Measurements from ENCODE around the gene BTBD17. TPM values are rescaled to one million over a fixed set of nuclear protein-coding genes. Genes with fewer than 3 reads are reported as not detected.

BTBD17 gene
- total and polyA plus RNA-seq, 2 of the 8 experiments (the other 6 are each of a cell fraction or from before 2014, with no cell fraction given), result 7.0 to 14.8 TPM

DNA sequence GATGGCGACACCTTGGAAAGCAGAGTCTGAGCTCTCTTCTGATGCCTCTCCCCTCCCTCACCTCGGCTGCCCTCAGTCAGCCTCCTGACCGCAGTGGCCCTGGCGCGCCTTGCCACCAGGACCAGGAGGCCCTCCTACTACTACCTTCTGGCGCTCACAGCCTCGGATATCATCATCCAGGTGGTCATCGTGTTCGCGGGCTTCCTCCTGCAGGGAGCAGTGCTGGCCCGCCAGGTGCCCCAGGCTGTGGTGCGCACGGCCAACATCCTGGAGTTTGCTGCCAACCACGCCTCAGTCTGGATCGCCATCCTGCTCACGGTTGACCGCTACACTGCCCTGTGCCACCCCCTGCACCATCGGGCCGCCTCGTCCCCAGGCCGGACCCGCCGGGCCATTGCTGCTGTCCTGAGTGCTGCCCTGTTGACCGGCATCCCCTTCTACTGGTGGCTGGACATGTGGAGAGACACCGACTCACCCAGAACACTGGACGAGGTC lies 10.0 kb upstream of the BTBD17 start:
- no peak overlapping the region for H2BK120ac ChIP-seq (replicated peaks; ENCODE audit: low read depth, low read length)
- H3K9ac ChIP-seq (replicated peaks in 1 of 4; ENCODE audit: extremely low read depth in 1 of 4, low read depth in 3 of 4, low read length in 3 of 4), result no peak overlapping the region
- peaks cover 0 to 1% (median 0%) of the 10 kb centered on the region in 4 experiments; a peak in 4 of 7 replicates for H3K27me3 ChIP-seq (replicated peaks in 1 of 4; ENCODE audit: control insufficient read depth in 3 of 4, extremely low read depth in 1 of 4, insufficient read depth in 3 of 4, low read length in 3 of 4)
- no peaks in the 10 kb centered on the region for H4K20me1 ChIP-seq (replicated peaks in 1 of 2; ENCODE audit: control insufficient read depth in 1 of 2, insufficient read depth in 2 of 2, low read length in 2 of 2)
- no peak overlapping the region for H3K4ac ChIP-seq (replicated peaks; ENCODE audit: insufficient read length, low read depth, low read length)
- ChIA-PET CTCF (ENCODE audit: partially characterized antibody) (interaction anchor here (1.3 to 2.2 kb wide), 6 partner anchors 17 to 122 kb away, joined by 3 to 8 read pairs (median 4); no protein-coding TSS in a partner anchor), POLR2A (ENCODE audit: partially characterized antibody) (no interaction called here)
- 96% methylated on average over 25 of the region's 26 CpGs; no CpG with 5 or more reads in 1 of the 2 experiments for WGBS, 2 experiments (ENCODE audit: extremely low coverage in 1 of 2, insufficient coverage in 1 of 2, insufficient read length in 1 of 2, insufficient replicate concordance in 2 of 2, low coverage in 1 of 2, low lambda C conversion rate in 2 of 2, missing lambda C conversion rate in 1 of 2)
- no peak overlapping the region for H2BK15ac ChIP-seq (ENCODE audit: low read length)
- H2AK5ac ChIP-seq (ENCODE audit: low read depth, low read length), result no peak overlapping the region
- no peaks in the 10 kb centered on the region for H3K79me2 ChIP-seq (ENCODE audit: control insufficient read depth in 1 of 2, insufficient read depth in 2 of 2, low read length in 2 of 2)
- H3K23me2 ChIP-seq (ENCODE audit: low read depth, low read length), result no peaks in the 10 kb centered on the region
- no peak overlapping the region for H3K18ac ChIP-seq (ENCODE audit: extremely low read depth, low read length)
- peaks cover 0 to 12% (median 7%) of the 10 kb centered on the region in 4 experiments; a peak in 6 of 7 replicates for H3K4me1 ChIP-seq (replicated peaks in 1 of 4; ENCODE audit: control insufficient read depth in 3 of 4, insufficient read depth in 4 of 4, low read length in 3 of 4)
- DNase-seq (ENCODE audit: low read depth in 1 of 2, low spot score in 2 of 2) (no peak), FAIRE-seq (no peak)
- no peak overlapping the region for H3K4me2 ChIP-seq (ENCODE audit: insufficient read depth in 1 of 2, low read depth in 2 of 2, low read length in 2 of 2)
- no peak overlapping the region for H2BK5ac ChIP-seq (ENCODE audit: low read depth, low read length)
- no peaks in the 10 kb centered on the region for H3K79me1 ChIP-seq (ENCODE audit: low read depth, low read length)
- no peak overlapping the region for H3K56ac ChIP-seq (replicated peaks; ENCODE audit: insufficient read length, low read depth, low read length)
- no peak overlapping the region for H3K4me3 ChIP-seq (ENCODE audit: extremely low read depth in 1 of 4, insufficient read depth in 2 of 4, low read depth in 3 of 4, low read length in 4 of 4)
- no peak overlapping the region for H2BK12ac ChIP-seq (ENCODE audit: low read depth, low read length)
- no peak overlapping the region for H3K23ac ChIP-seq (ENCODE audit: insufficient read length)
- H3K27ac ChIP-seq (ENCODE audit: low read depth, low read length), result no peak overlapping the region
- H2BK20ac ChIP-seq (ENCODE audit: low read length), result no peak overlapping the region
- no peak overlapping the region for H4K8ac ChIP-seq (ENCODE audit: extremely low read depth, insufficient read depth, low read length)
- H4K5ac ChIP-seq (ENCODE audit: insufficient read length, low read depth, low read length), result no peak overlapping the region
- H3K9me3 ChIP-seq (ENCODE audit: insufficient read depth in 2 of 2, low read depth in 1 of 2, low read length in 1 of 2), result peaks cover 0 to 8% of the 10 kb centered on the region in 2 experiments; a peak in 1 of 4 replicates
- no peak overlapping the region for H4K91ac ChIP-seq (replicated peaks; ENCODE audit: insufficient read length, low read length)
- H2AFZ ChIP-seq (ENCODE audit: low read length), result no peak overlapping the region
- H3K36me3 ChIP-seq (ENCODE audit: control insufficient read depth in 2 of 4, insufficient read depth in 4 of 4, low read length in 3 of 4), result no peaks in the 10 kb centered on the region
- H3K14ac ChIP-seq (ENCODE audit: insufficient read length), result no peak overlapping the region
- no peak for TF ChIP-seq EZH2 (IDR thresholded peaks at IDR 0.05; ENCODE audit: low read depth, low read length, severe bottlenecking)
